H9 (cell line): Measurements from ENCODE around the gene TUBA3E. TPM values are rescaled to one million over a fixed set of nuclear protein-coding genes. Genes with fewer than 3 reads are reported as not detected.
"Not testable (repeated sequence)": the region's sequence is repeated elsewhere in the genome, so short reads cannot be mapped to it uniquely, and the experiment has no call there.

Experiments used
- DNase-seq: peaks from one replicate; pipeline ENCODE4 v3.0.0-alpha.2; 2017
- H2AFZ ChIP-seq: one replicate; pipeline ENCODE4 v1.6.1; 2013; ENCODE audit warnings: mild to moderate bottlenecking, low read length, control low read depth, moderate library complexity
- H2AK5ac ChIP-seq: 2 replicates; pipeline ENCODE4 v1.6.1; 2013; ENCODE audit warnings: low read length, control low read depth, mixed read lengths; ENCODE audit not compliant: insufficient read length
- H2BK120ac ChIP-seq: one replicate; pipeline ENCODE4 v1.6.1; 2013; ENCODE audit warnings: low read depth, mild to moderate bottlenecking, low read length, control low read depth, inconsistent platforms; ENCODE audit not compliant: poor library complexity, severe bottlenecking
- H2BK12ac ChIP-seq: 2 replicates; pipeline ENCODE4 v1.6.1; 2013; ENCODE audit warnings: low read length, control low read depth, mixed read lengths, low read depth; ENCODE audit not compliant: insufficient read length
- H2BK15ac ChIP-seq: 2 replicates; pipeline ENCODE4 v1.6.1; 2013; ENCODE audit warnings: low read depth, low read length, control low read depth
- H2BK20ac ChIP-seq: one replicate; pipeline ENCODE4 v1.6.1; 2013; ENCODE audit warnings: low read depth, mild to moderate bottlenecking, low read length, control low read depth, inconsistent platforms; ENCODE audit not compliant: poor library complexity, severe bottlenecking
- H2BK5ac ChIP-seq: 2 replicates; pipeline ENCODE4 v1.6.1; 2013; ENCODE audit warnings: low read length, control low read depth, mixed read lengths; ENCODE audit not compliant: insufficient read length
- H3K14ac ChIP-seq: 2 replicates; pipeline ENCODE4 v1.6.1; 2013; ENCODE audit warnings: low read length, control low read depth; ENCODE audit not compliant: insufficient read depth
- H3K18ac ChIP-seq: 2 replicates; pipeline ENCODE4 v1.6.1; 2013; ENCODE audit warnings: low read depth, mild to moderate bottlenecking, mixed read lengths, low read length, control low read depth; ENCODE audit not compliant: insufficient read length
- H3K23ac ChIP-seq: 2 replicates; pipeline ENCODE4 v1.6.1; 2013; ENCODE audit warnings: low read length, control low read depth, mixed read lengths, low read depth; ENCODE audit not compliant: insufficient read length
- H3K23me2 ChIP-seq: 2 replicates; pipeline ENCODE4 v1.6.1; 2013; ENCODE audit warnings: low read depth, mild to moderate bottlenecking, mixed read lengths, low read length, control low read depth; ENCODE audit not compliant: insufficient read length, poor library complexity, severe bottlenecking
- H3K27ac ChIP-seq: 2 replicates; pipeline ENCODE4 v1.5.1; 2013; ENCODE audit warnings: low read length, control low read depth, mixed read lengths, low read depth; ENCODE audit not compliant: insufficient read length
- H3K27me3 ChIP-seq: 2 replicates; pipeline ENCODE4 v1.6.1; 2013; ENCODE audit warnings: low read length, control low read depth, inconsistent platforms; ENCODE audit not compliant: insufficient read depth
- H3K4ac ChIP-seq: 2 replicates; pipeline ENCODE4 v1.6.1; 2013; ENCODE audit warnings: low read depth, mild to moderate bottlenecking, control low read depth, inconsistent platforms, low read length, moderate library complexity
- H3K4me1 ChIP-seq: 2 replicates; pipeline ENCODE4 v1.6.1; 2013; ENCODE audit warnings: low read length, control low read depth, inconsistent platforms; ENCODE audit not compliant: insufficient read depth
- H3K4me2 ChIP-seq: 2 replicates; pipeline ENCODE4 v1.6.1; 2013; ENCODE audit warnings: low read length, control low read depth, mixed read lengths; ENCODE audit not compliant: insufficient read length, insufficient read depth
- H3K56ac ChIP-seq: 2 replicates; pipeline ENCODE4 v1.6.1; 2013; ENCODE audit warnings: low read depth, mild to moderate bottlenecking, mixed read lengths, low read length, control low read depth; ENCODE audit not compliant: insufficient read length
- H3K79me1 ChIP-seq: 2 replicates; pipeline ENCODE4 v1.6.1; 2013; ENCODE audit warnings: low read depth, mild to moderate bottlenecking, moderate library complexity, low read length, control low read depth, inconsistent platforms; ENCODE audit not compliant: insufficient read depth, poor library complexity, severe bottlenecking
- H3K79me2 ChIP-seq: 2 replicates; pipeline ENCODE4 v1.6.1; 2013; ENCODE audit warnings: low read length, control low read depth, inconsistent platforms; ENCODE audit not compliant: insufficient read depth
- H3K9ac ChIP-seq: 2 replicates; pipeline ENCODE4 v1.6.1; 2013; ENCODE audit warnings: low read length, control low read depth, mixed read lengths; ENCODE audit not compliant: insufficient read length; ENCODE audit errors: extremely low read depth
- H3K9me3 ChIP-seq: one replicate; pipeline ENCODE4 v1.6.1; 2013; ENCODE audit warnings: low read depth, low read length, inconsistent platforms; ENCODE audit not compliant: control insufficient read depth
- H3T11ph ChIP-seq: one replicate; pipeline ENCODE4 v1.6.1; 2013; ENCODE audit warnings: mild to moderate bottlenecking, low read length, control low read depth, inconsistent platforms
- H4K20me1 ChIP-seq: one replicate; pipeline ENCODE4 v1.6.1; 2013; ENCODE audit not compliant: control insufficient read depth, insufficient read length, insufficient read depth
- H4K5ac ChIP-seq: 2 replicates; pipeline ENCODE4 v1.6.1; 2013; ENCODE audit warnings: low read depth, mild to moderate bottlenecking, mixed read lengths, low read length, control low read depth; ENCODE audit not compliant: insufficient read length
- H4K8ac ChIP-seq: replicated peaks from 2 replicates; pipeline ENCODE4 v1.6.1; 2013; ENCODE audit warnings: low read length, control low read depth, mixed read lengths, low read depth; ENCODE audit not compliant: insufficient read length
- H4K91ac ChIP-seq: 2 replicates; pipeline ENCODE4 v1.6.1; 2013; ENCODE audit warnings: low read depth, mild to moderate bottlenecking, moderate library complexity, mixed read lengths, low read length, control low read depth; ENCODE audit not compliant: insufficient read length
- H3K27ac Mint-ChIP-seq, 3 experiments: 2 replicates in 2 of 3; 3 replicates in 1 of 3; pipeline ENCODE4 v1.8.0; 2020 to 2021; ENCODE audit warnings: mixed read lengths in 3 of 3, mild to moderate bottlenecking in 1 of 3, moderate library complexity in 1 of 3
- H3K27me3 Mint-ChIP-seq: 2 replicates; pipeline ENCODE4 v1.8.0; 2021; ENCODE audit warnings: low read depth, mild to moderate bottlenecking, moderate library complexity, mixed read lengths
- H3K36me3 Mint-ChIP-seq, 3 experiments: 2 replicates in 2 of 3; 3 replicates in 1 of 3; pipeline ENCODE4 v1.8.0; 2020 to 2021; ENCODE audit warnings: low read depth in 3 of 3, mixed read lengths in 3 of 3; ENCODE audit not compliant: insufficient read depth in 1 of 3
- H3K4me1 Mint-ChIP-seq, 2 experiments: 2 replicates each; pipeline ENCODE4 v1.8.0; 2020; ENCODE audit warnings: mixed read lengths in 2 of 2
- H3K4me3 Mint-ChIP-seq, 2 experiments: 2 replicates in 1 of 2; 3 replicates in 1 of 2; pipeline ENCODE4 v1.8.0; 2020 to 2021; ENCODE audit warnings: mild to moderate bottlenecking in 2 of 2, mixed read lengths in 2 of 2, moderate library complexity in 1 of 2
- H3K9me3 Mint-ChIP-seq, 2 experiments: 2 replicates in 1 of 2; 3 replicates in 1 of 2; pipeline ENCODE4 v1.8.0; 2020; ENCODE audit warnings: mild to moderate bottlenecking in 2 of 2, mixed read lengths in 2 of 2, moderate library complexity in 1 of 2
- WGBS: extraction: QIAGEN DNeasy Blood & Tissue Kit; methylation state at CpG from one replicate; pipeline ENCODE4 v1.1.7; 2013; ENCODE audit warnings: missing lambda C conversion rate, low lambda C conversion rate, mixed read lengths; ENCODE audit not compliant: insufficient read length; ENCODE audit errors: extremely low coverage; 5-methylcytosine and 5-hydroxymethylcytosine counted together
- total RNA-seq: library from RNA; stranded (reverse); gene quantifications from 2 replicates; pipeline ENCODE4 v1.2.1, GENCODE V29; 2021

Gene TUBA3E
- total RNA-seq, 1 experiment from 2014 or later = 0.26 TPM

DNA sequence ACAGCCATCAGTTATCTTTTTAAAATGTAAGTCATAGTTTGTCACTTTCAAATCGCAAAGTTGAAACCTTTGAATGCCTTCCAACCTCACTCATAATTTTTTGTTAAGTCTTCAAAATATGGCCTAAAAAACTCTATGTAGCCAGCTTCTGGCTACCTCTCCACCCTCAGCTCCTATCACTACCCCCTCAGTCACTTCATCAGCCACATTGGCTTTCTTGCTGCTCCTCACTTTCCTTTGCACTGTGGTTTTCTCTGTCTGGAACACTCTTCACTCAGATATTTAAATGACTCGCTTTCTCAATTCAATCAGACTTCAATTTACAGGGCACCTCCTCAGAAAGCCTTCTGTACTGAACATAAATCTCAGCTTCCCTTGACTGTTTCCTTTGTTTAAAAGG is 34.8 kb upstream of the TUBA3E start:
- H4K8ac ChIP-seq, H2BK5ac ChIP-seq, H3K9ac ChIP-seq, H3K18ac ChIP-seq, H3K9me3 ChIP-seq, H3K79me2 ChIP-seq, H3K4me2 ChIP-seq, DNase-seq, H3K4me1 Mint-ChIP-seq, H3K36me3 Mint-ChIP-seq, H3K79me1 ChIP-seq, H3K4ac ChIP-seq, H3K23ac ChIP-seq, H2AFZ ChIP-seq, H3K4me3 Mint-ChIP-seq, H3T11ph ChIP-seq, H2AK5ac ChIP-seq, H2BK15ac ChIP-seq, H3K14ac ChIP-seq, H2BK120ac ChIP-seq, H3K27me3 ChIP-seq, H3K23me2 ChIP-seq, H4K20me1 ChIP-seq, H3K27ac ChIP-seq, H2BK20ac ChIP-seq, H2BK12ac ChIP-seq, H3K9me3 Mint-ChIP-seq, H3K27ac Mint-ChIP-seq, H3K4me1 ChIP-seq, H3K56ac ChIP-seq, H4K5ac ChIP-seq, H4K91ac ChIP-seq: not testable (repeated sequence)
- peaks cover 11% of the 10 kb centered on the region for H3K27me3 Mint-ChIP-seq
- no CpG with 5 or more reads among the region's 2 CpGs for WGBS
